ENCODE measurements around the gene IL34.

IL34 gene

GRCh38 chr16:70704586-70704985 lies 58.2 kb downstream of the IL34 start:
- TF ChIP-seq TSHZ2 (CRISPR knock-in tag; IDR thresholded peaks at IDR 0.05) (no peak), PPARA (CRISPR knock-in tag; IDR thresholded peaks at IDR 0.05; ENCODE audit: borderline replicate concordance) (no peak), POU6F1 (CRISPR knock-in tag; IDR thresholded peaks at IDR 0.05; ENCODE audit: borderline replicate concordance, low read depth) (no peak)
- ATAC-seq, result no peak

- no peak for ATAC-seq
- TF ChIP-seq PPARA (CRISPR knock-in tag; IDR thresholded peaks at IDR 0.05; ENCODE audit: borderline replicate concordance) (no peak), SNAI2 (CRISPR knock-in tag; IDR thresholded peaks at IDR 0.05) (no peak), CSRNP3 (CRISPR knock-in tag; IDR thresholded peaks at IDR 0.05) (no peak), RARB (CRISPR knock-in tag; IDR thresholded peaks at IDR 0.05) (no peak), TOX (CRISPR knock-in tag; IDR thresholded peaks at IDR 0.05; ENCODE audit: borderline replicate concordance) (no peak), PATZ1 (CRISPR knock-in tag; IDR thresholded peaks at IDR 0.05; ENCODE audit: borderline replicate concordance) (no peak), ZC3H10 (CRISPR knock-in tag; IDR thresholded peaks at IDR 0.05) (no peak), TSHZ2 (CRISPR knock-in tag; IDR thresholded peaks at IDR 0.05) (no peak), ZFP3 (CRISPR knock-in tag; IDR thresholded peaks at IDR 0.05) (no peak), OSR1 (CRISPR knock-in tag; IDR thresholded peaks at IDR 0.05) (no peak), ISL1 (CRISPR knock-in tag; IDR thresholded peaks at IDR 0.05) (no peak), ZNF565 (CRISPR knock-in tag; conservative IDR thresholded peaks at IDR 0.05; ENCODE audit: low read depth) (no peak), ARNTL (CRISPR knock-in tag; IDR thresholded peaks at IDR 0.05; ENCODE audit: borderline replicate concordance, low read depth) (no peak), CSDC2 (CRISPR knock-in tag; IDR thresholded peaks at IDR 0.05) (no peak), ZFP30 (CRISPR knock-in tag; IDR thresholded peaks at IDR 0.05) (no peak), ESRRG (CRISPR knock-in tag; IDR thresholded peaks at IDR 0.05) (no peak), GLIS3 (CRISPR knock-in tag; IDR thresholded peaks at IDR 0.05) (no peak)
Measured at GRCh38 chr16:70705056-70705455, 58.7 kb downstream of the IL34 start.

- ATAC-seq, result peak; percentile 64
- TF ChIP-seq ARNTL (CRISPR knock-in tag; IDR thresholded peaks at IDR 0.05; ENCODE audit: borderline replicate concordance, low read depth) (no peak), CSRNP3 (CRISPR knock-in tag; IDR thresholded peaks at IDR 0.05) (no peak), ZFP3 (CRISPR knock-in tag; IDR thresholded peaks at IDR 0.05) (no peak), TSHZ2 (CRISPR knock-in tag; IDR thresholded peaks at IDR 0.05) (no peak), ZNF565 (CRISPR knock-in tag; conservative IDR thresholded peaks at IDR 0.05; ENCODE audit: low read depth) (no peak), ISL1 (CRISPR knock-in tag; IDR thresholded peaks at IDR 0.05) (no peak; the same call in 1 of the 2 replicates), POU6F1 (CRISPR knock-in tag; IDR thresholded peaks at IDR 0.05; ENCODE audit: borderline replicate concordance, low read depth) (no peak), ZNF70 (CRISPR knock-in tag; IDR thresholded peaks at IDR 0.05) (no peak), GLIS3 (CRISPR knock-in tag; IDR thresholded peaks at IDR 0.05) (no peak)
Measured at GRCh38 chr16:70706948-70707465, 60.6 kb downstream of the IL34 start.

Measured in SK-N-SH treated with all-trans-retinoic acid at 6 μM for 48 hours (cell line).